Naive thymus-derived CD4-positive, alpha-beta T cell (primary cell): ENCODE results near the gene HTR6. TPM values are rescaled to one million over a fixed set of nuclear protein-coding genes. Genes with fewer than 3 reads are reported as not detected.
A peak's percentile ranks its signal among the peaks of the same experiment; 100 is the strongest.

ENCODE experiments used
- ATAC-seq: fragments of 150-1000 bp; cut with Tn5 transposase; 2 replicates; pipeline ENCODE4 v1.10.0; 2021; ENCODE audit warnings: mild to moderate bottlenecking, moderate library complexity
- CTCF ChIA-PET: fragments of 350-600 bp; sonication (Branson Sonifier 250); formaldehyde crosslinking; loops from one replicate; lab custom pipeline; 2021; ENCODE audit warnings: antibody characterized with exemption; lab: Charles Lee
- POLR2A ChIA-PET: fragments of 350-600 bp; sonication (Branson Sonifier 250); formaldehyde crosslinking; loops from one replicate; lab custom pipeline; 2021; ENCODE audit warnings: antibody characterized with exemption, inconsistent platforms; lab: Charles Lee
- DNase-seq, 9 donors: peaks; one replicate each; pipeline versions ENCODE4 v3.0.0 to v3.0.0-alpha.2; 2020 to 2022; ENCODE audit warnings: mixed read lengths in 1 of 9
- H3K27ac ChIP-seq: one replicate; pipeline ENCODE4 v1.7.0; 2013; ENCODE audit warnings: mild to moderate bottlenecking, low read depth, low read length, moderate library complexity
- H3K27me3 ChIP-seq, 2 donors: one replicate each; pipeline ENCODE4 v1.7.0; 2013; ENCODE audit warnings: low read length in 2 of 2, mild to moderate bottlenecking in 2 of 2, moderate library complexity in 2 of 2; ENCODE audit not compliant: control insufficient read depth in 2 of 2, insufficient read depth in 2 of 2
- H3K36me3 ChIP-seq, 3 experiments: 1 replicate in 2 of 3; 2 replicates in 1 of 3; pipeline ENCODE4 v1.7.0; 2013; ENCODE audit warnings: low read length in 3 of 3, mild to moderate bottlenecking in 3 of 3, moderate library complexity in 1 of 3; ENCODE audit not compliant: insufficient read depth in 3 of 3, control insufficient read depth in 2 of 3
- H3K4me1 ChIP-seq, 2 donors: one replicate each; pipeline ENCODE4 v1.7.0; 2013; ENCODE audit warnings: low read length in 2 of 2, mild to moderate bottlenecking in 2 of 2, moderate library complexity in 1 of 2; ENCODE audit not compliant: control insufficient read depth in 2 of 2, insufficient read depth in 2 of 2
- H3K4me3 ChIP-seq: 2 replicates; pipeline ENCODE4 v1.7.0; 2013; ENCODE audit warnings: mild to moderate bottlenecking, low read length
- H3K9me3 ChIP-seq, 3 experiments: 1 replicate in 2 of 3; 2 replicates in 1 of 3; pipeline ENCODE4 v1.7.0; 2013; ENCODE audit warnings: low read length in 3 of 3; ENCODE audit not compliant: control insufficient read depth in 2 of 3
- H3K27ac Mint-ChIP-seq, 9 donors: one replicate each; pipeline ENCODE4 v1.8.0; 2020 to 2022; ENCODE audit warnings: mixed read lengths in 9 of 9, mild to moderate bottlenecking in 8 of 9, moderate library complexity in 5 of 9, inconsistent platforms in 2 of 9
- H3K27me3 Mint-ChIP-seq, 5 donors: one replicate each; pipeline ENCODE4 v1.8.0; 2021 to 2022; ENCODE audit warnings: mixed read lengths in 5 of 5, mild to moderate bottlenecking in 1 of 5
- H3K36me3 Mint-ChIP-seq, 5 donors: one replicate each; pipeline ENCODE4 v1.8.0; 2020 to 2022; ENCODE audit warnings: mixed read lengths in 5 of 5, mild to moderate bottlenecking in 3 of 5, inconsistent platforms in 1 of 5
- H3K4me1 Mint-ChIP-seq, 7 donors: one replicate each; pipeline ENCODE4 v1.8.0; 2020 to 2022; ENCODE audit warnings: mixed read lengths in 7 of 7, mild to moderate bottlenecking in 3 of 7, inconsistent platforms in 1 of 7
- H3K4me3 Mint-ChIP-seq, 10 donors: one replicate each; pipeline ENCODE4 v1.8.0; 2020 to 2022; ENCODE audit warnings: mild to moderate bottlenecking in 10 of 10, mixed read lengths in 10 of 10, moderate library complexity in 6 of 10, inconsistent platforms in 2 of 10
- H3K9me3 Mint-ChIP-seq, 11 donors: one replicate each; pipeline ENCODE4 v1.8.0; 2020 to 2022; ENCODE audit warnings: mixed read lengths in 11 of 11, mild to moderate bottlenecking in 4 of 11, inconsistent platforms in 1 of 11, moderate library complexity in 1 of 11
- intact Hi-C, 2 donors: fragments of 100-400 bp; cut with micrococcal nuclease; formaldehyde crosslinking; loops; one replicate each; pipeline ENCODE4 v1.15.1; 2023
- polyA plus RNA-seq, 2 donors: library from polyadenylated mRNA; unstranded; fragments of 300-500 nt; fragmentation: Illumina TruSeq; gene quantifications; one replicate each; pipeline ENCODE4 v1.2.3, GENCODE V29; 2021
- total RNA-seq, 6 experiments: library from RNA in 5 of 6; stranded (reverse) in 5 of 6; gene quantifications; 1 replicate in 5 of 6; 2 replicates in 1 of 6; pipeline ENCODE4 v1.2.3 and lab custom pipeline; 2021 to 2026

HTR6 gene
- total and polyA plus RNA-seq, 7 experiments from 2014 or later = 0.13 to 0.92 (median 0.47) TPM; not detected in 3

GRCh38 chr1:19650416-19651140 lies 14.1 kb upstream of the HTR6 start:
- ChIA-PET POLR2A (interaction anchor here (0.6 to 1.0 kb wide), 3 partner anchors 54 to 260 kb away, joined by 3 to 5 read pairs (median 3); a partner anchor contains a TSS), CTCF (interaction anchor here (0.7 to 2.1 kb wide), 19 partner anchors 9 to 440 kb away, joined by 3 to 10 read pairs (median 3); partner anchors contain the start of gene UBR4)
- Histone ChIP-seq H3K27ac (no peak overlapping the region), H3K4me1 (peaks cover 3 to 7% of the 10 kb centered on the region in 2 donors), H3K36me3 (no peaks in the 10 kb centered on the region), H3K9me3 (no peaks in the 10 kb centered on the region), H3K27me3 (no peaks in the 10 kb centered on the region), H3K4me3 (no peak overlapping the region)
- ATAC-seq (no peak), DNase-seq (no peak)
- Mint-ChIP-seq H3K9me3 (peaks cover 0 to 4% (median 0%) of the 10 kb centered on the region in 11 donors), H3K27ac (peak overlapping the region in 4 of 9 donors; percentile 31 to 67 (median 50)), H3K27me3 (peaks cover 0 to 14% (median 0%) of the 10 kb centered on the region in 5 donors), H3K4me3 (peak overlapping the region in 1 of 10 donors; percentile 51), H3K36me3 (no peaks in the 10 kb centered on the region), H3K4me1 (peaks cover 17 to 34% (median 24%) of the 10 kb centered on the region in 7 donors)
- intact Hi-C loops = loop anchor here (1.0 to 10.0 kb wide), 4 partner anchors 68 to 466 kb away; partner anchors contain the start of genes EMC1 (in 1 of the 2) and MRTO4 (in 1 of the 2)

GRCh38 chr1:19651141-19651737 lies 13.4 kb upstream of the HTR6 start:
- ChIA-PET POLR2A (interaction anchor here (0.6 to 1.0 kb wide), 3 partner anchors 55 to 260 kb away, joined by 3 to 5 read pairs (median 3); a partner anchor contains a TSS), CTCF (interaction anchor here (0.6 to 2.1 kb wide), 23 partner anchors 10 to 502 kb away, joined by 3 to 10 read pairs (median 3); partner anchors contain the start of gene UBR4)
- intact Hi-C loops = loop anchor here (1.0 to 10.0 kb wide), 4 partner anchors 69 to 466 kb away; partner anchors contain the start of genes EMC1 (in 1 of the 2) and MRTO4 (in 1 of the 2)
- peaks cover 10 to 31% (median 18%) of the 10 kb centered on the region in 7 donors for H3K4me1 Mint-ChIP-seq
- ATAC-seq = peak; percentile 60
- no peaks in the 10 kb centered on the region for H3K27me3 ChIP-seq
- H3K9me3 ChIP-seq = no peaks in the 10 kb centered on the region
- DNase-seq = peak in 6 of 9 donors; percentile 40 to 55 (median 49)
- H3K36me3 ChIP-seq = no peaks in the 10 kb centered on the region
- no peak overlapping the region for H3K4me3 ChIP-seq
- H3K36me3 Mint-ChIP-seq = no peaks in the 10 kb centered on the region
- H3K9me3 Mint-ChIP-seq = peaks cover 0 to 4% (median 0%) of the 10 kb centered on the region in 11 donors
- no peak overlapping the region for H3K4me3 Mint-ChIP-seq
- H3K27ac ChIP-seq = no peak overlapping the region
- peak overlapping the region in 4 of 9 donors; percentile 12 to 65 (median 43) for H3K27ac Mint-ChIP-seq
- H3K27me3 Mint-ChIP-seq = peaks cover 0 to 11% (median 0%) of the 10 kb centered on the region in 5 donors
- peaks cover 3 to 4% of the 10 kb centered on the region in 2 donors for H3K4me1 ChIP-seq

DNA sequence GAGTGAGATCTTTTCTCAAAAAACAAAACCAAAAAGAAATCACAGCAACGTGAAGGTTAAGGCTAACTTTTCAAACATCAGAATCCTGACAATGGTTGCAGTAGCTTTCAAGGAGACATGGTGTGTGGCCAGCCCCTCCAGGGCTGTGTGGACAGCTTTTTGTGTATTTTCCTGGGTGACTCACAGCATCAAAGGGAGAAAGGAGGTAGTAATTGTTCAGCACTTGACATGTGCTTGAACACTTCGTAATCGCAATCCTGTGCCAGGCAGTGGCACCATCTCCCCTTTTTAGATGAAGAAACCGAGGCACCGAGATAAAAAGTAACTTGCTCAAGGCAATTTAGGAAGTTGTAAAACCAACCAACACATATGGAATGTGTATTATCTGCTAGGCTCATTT lies 10.3 kb upstream of the HTR6 start:
- H3K4me1 Mint-ChIP-seq = peaks cover 0 to 15% (median 2%) of the 10 kb centered on the region in 7 donors

GRCh38 chr1:19654886-19655717 lies 9.6 kb upstream of the HTR6 start:
- H3K36me3 ChIP-seq = no peaks in the 10 kb centered on the region
- ATAC-seq (no peak), DNase-seq (no peak)
- H3K27ac Mint-ChIP-seq = no peak overlapping the region
- no peaks in the 10 kb centered on the region for H3K27me3 ChIP-seq
- H3K4me3 Mint-ChIP-seq = no peak overlapping the region
- H3K36me3 Mint-ChIP-seq = peaks cover 0 to 5% (median 0%) of the 10 kb centered on the region in 5 donors
- H3K4me3 ChIP-seq = no peak overlapping the region
- H3K9me3 Mint-ChIP-seq = no peaks in the 10 kb centered on the region
- intact Hi-C loops = loop anchor here in 1 of 2 donors (10.0 kb wide), 1 partner anchor 470 kb away; no protein-coding TSS in a partner anchor
- no peaks in the 10 kb centered on the region for H3K27me3 Mint-ChIP-seq
- peaks cover 4 to 18% (median 7%) of the 10 kb centered on the region in 7 donors for H3K4me1 Mint-ChIP-seq
- no peak overlapping the region for H3K27ac ChIP-seq
- H3K9me3 ChIP-seq = no peaks in the 10 kb centered on the region
- H3K4me1 ChIP-seq = peaks cover 0 to 3% of the 10 kb centered on the region in 2 donors
- POLR2A ChIA-PET = interaction anchor here (0.6 kb wide), 1 partner anchor 292 kb away, joined by 4 read pairs; no protein-coding TSS in a partner anchor
- CTCF ChIA-PET = interaction anchor here (0.6 to 1.9 kb wide), 2 partner anchors 7 to 446 kb away, joined by 3 to 10 read pairs; no protein-coding TSS in a partner anchor

More for the DNA sequence above, 10.3 kb upstream of the HTR6 start:
- Histone ChIP-seq H3K27me3 (no peaks in the 10 kb centered on the region), H3K36me3 (no peaks in the 10 kb centered on the region), H3K4me1 (peaks cover 0 to 3% of the 10 kb centered on the region in 2 donors), H3K4me3 (no peak overlapping the region), H3K9me3 (no peaks in the 10 kb centered on the region), H3K27ac (no peak overlapping the region)
- H3K27ac Mint-ChIP-seq = no peak overlapping the region
- H3K27me3 Mint-ChIP-seq = no peaks in the 10 kb centered on the region
- ATAC-seq (no peak), DNase-seq (no peak)
- intact Hi-C loops = loop anchor here in 1 of 2 donors (10.0 kb wide), 1 partner anchor 470 kb away; no protein-coding TSS in a partner anchor
- ChIA-PET POLR2A (interaction anchor here (0.6 to 0.7 kb wide), 2 partner anchors 54 to 291 kb away, joined by 3 to 4 read pairs; no protein-coding TSS in a partner anchor), CTCF (interaction anchor here (0.6 to 1.9 kb wide), 5 partner anchors 8 to 446 kb away, joined by 3 to 10 read pairs (median 3); no protein-coding TSS in a partner anchor)
- H3K36me3 Mint-ChIP-seq = peaks cover 0 to 5% (median 0%) of the 10 kb centered on the region in 5 donors
- no peaks in the 10 kb centered on the region for H3K9me3 Mint-ChIP-seq
- no peak overlapping the region for H3K4me3 Mint-ChIP-seq

- peaks cover 0 to 5% (median 0%) of the 10 kb centered on the region in 5 donors for H3K36me3 Mint-ChIP-seq
- no peak overlapping the region for H3K4me3 ChIP-seq
- no peaks in the 10 kb centered on the region for H3K27me3 Mint-ChIP-seq
- H3K27me3 ChIP-seq = no peaks in the 10 kb centered on the region
- POLR2A ChIA-PET = no interaction called here
- no peak for ATAC-seq
- CTCF ChIA-PET = no interaction called here
- no peak overlapping the region for H3K4me3 Mint-ChIP-seq
- H3K27ac Mint-ChIP-seq = peak overlapping the region in 1 of 9 donors; percentile 28
- no peak overlapping the region for H3K27ac ChIP-seq
- H3K4me1 Mint-ChIP-seq = peaks cover 4 to 21% (median 7%) of the 10 kb centered on the region in 7 donors
- intact Hi-C loops = loop anchor here in 1 of 2 donors (10.0 kb wide), 1 partner anchor 471 kb away; no protein-coding TSS in a partner anchor
- peaks cover 0 to 3% of the 10 kb centered on the region in 2 donors for H3K4me1 ChIP-seq
- H3K9me3 ChIP-seq = no peaks in the 10 kb centered on the region
- H3K36me3 ChIP-seq = no peaks in the 10 kb centered on the region
- no peak for DNase-seq
- H3K9me3 Mint-ChIP-seq = no peaks in the 10 kb centered on the region
Observed at GRCh38 chr1:19655718-19656080, 9.0 kb upstream of the HTR6 start.
